GM19193 (cell line): Measurements from ENCODE around the gene MGAT1.
A peak's percentile ranks its signal among the peaks of the same experiment; 100 is the strongest.

Experiments used
- POLR2A ChIP-seq: IDR thresholded peaks from 4 replicates; pipeline ENCODE4 v1.6.1; 2011; ENCODE audit not compliant: insufficient read depth, insufficient read length; ENCODE audit errors: extremely low read depth

Gene MGAT1

DNA sequence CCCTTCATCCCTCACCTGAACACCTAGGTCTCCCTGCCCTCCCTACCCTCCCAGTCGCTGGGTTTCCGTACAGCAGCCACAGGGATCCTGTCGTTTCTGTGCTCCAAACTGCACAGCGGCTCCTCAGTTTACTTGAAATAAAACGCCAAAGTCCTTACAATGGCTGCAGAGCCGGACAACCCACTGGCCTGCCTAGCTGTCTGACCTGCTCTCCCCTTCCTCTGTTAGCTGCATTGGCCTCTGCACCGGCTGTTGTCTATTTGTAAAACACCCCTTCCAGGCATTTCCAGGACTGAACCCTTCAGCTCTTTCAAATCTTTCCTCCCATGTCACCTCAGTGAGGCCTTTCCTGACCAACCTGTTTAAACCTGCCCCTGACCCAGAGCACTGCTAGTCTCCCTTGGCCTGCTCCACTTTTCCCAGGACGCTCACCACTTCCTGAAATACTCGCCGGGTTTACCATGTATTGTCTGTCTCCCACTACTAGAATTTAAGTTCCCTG lies 9.1 kb upstream of the MGAT1 start:
- peak; percentile 21 for TF ChIP-seq POLR2A

- no peak for TF ChIP-seq POLR2A
Observed at GRCh38 chr5:180810959-180811622, 8.5 kb upstream of the MGAT1 start.

GRCh38 chr5:180810210-180810958 lies 7.8 kb upstream of the MGAT1 start:
- peak; percentile 93 for TF ChIP-seq POLR2A

DNA sequence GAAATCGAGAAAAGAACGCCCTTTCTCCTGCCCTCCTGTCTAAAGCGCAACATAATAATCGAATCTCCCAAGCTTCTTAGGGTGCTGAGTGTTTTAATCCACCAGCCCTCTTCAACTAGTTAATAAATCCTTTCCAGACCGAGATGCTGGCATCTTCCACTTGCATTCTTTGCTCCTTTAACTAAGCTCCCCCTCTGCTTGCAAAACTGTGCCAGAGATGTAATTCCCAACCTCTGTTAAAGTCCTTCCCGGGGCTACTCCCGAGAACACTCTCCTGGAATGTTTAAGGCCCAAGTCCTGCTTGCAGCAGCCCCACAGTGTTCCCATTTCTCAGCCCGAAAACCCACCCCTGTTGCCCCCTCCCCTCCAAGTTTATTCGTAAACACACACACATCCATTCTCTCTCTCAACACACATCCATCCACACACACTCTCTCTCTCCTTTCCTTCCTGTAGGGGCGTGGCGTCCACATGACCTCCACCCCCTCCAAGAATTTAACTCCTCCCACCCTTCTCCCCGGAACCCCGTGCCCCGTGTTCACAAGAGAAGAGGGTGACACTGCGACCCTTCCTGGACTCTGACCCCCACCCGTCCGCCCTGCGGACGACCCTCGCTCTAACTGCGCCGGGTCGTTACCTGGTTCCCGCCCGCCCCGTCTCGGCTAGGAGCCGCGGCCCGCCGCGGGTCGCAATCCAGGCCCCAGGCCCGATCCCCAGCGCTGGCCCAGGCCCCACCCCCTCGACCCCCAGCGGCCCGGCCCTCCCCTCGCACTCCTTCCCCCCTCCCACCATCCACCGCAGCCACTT lies 7.0 kb upstream of the MGAT1 start:
- peak; percentile 54 for TF ChIP-seq POLR2A

DNA sequence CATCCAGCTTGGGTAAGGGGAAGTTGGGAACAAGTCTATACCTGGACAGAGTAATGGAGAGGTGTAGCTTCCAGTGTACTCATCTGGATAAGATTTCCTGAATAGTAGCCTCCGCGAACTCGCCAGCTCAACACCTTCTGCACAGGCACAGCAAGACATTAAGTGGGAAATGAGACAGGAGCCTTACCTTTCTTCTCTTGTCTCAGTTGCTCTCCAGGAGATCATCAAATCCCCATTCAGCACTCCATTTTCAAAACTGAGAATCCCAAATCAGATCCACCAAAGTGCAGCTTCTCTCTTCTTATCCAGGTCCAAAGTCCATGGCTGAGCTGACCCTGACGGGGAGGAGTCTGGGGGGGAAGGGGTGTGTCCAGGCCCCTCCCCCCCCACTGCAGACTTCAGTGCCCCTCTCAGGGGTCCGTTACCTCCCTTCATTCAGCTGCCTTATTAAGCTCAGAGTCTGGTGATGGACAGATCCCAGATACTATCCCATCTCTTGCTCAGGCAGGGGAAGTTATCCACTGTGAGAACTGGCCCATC lies 5.9 kb upstream of the MGAT1 start:
- no peak for TF ChIP-seq POLR2A

- no peak for TF ChIP-seq POLR2A
Observed at GRCh38 chr5:180807654-180808414, 5.2 kb upstream of the MGAT1 start.

DNA sequence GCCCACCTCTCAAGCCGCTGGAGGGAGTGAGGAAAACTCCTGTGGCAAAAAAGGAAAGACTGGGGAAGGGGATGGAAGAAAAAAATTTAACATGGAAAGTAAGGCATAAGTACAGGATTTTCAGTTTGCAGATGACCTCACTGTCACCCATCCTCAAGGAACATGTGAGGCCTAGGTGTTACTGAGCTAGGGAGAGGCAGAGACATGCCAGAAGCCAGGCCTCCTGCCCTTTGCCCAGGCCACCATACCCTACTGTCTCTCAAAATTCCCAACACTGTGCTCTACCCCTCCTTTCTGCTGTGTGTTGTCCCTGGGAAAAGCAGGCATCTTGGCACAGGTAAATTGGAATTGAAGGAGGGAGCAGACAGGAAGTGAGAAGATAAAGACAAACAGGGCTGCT lies 4.4 kb upstream of the MGAT1 start:
- TF ChIP-seq POLR2A = no peak

- TF ChIP-seq POLR2A = no peak
Observed at GRCh38 chr5:180806351-180807011, 3.9 kb upstream of the MGAT1 start.

- TF ChIP-seq POLR2A = no peak
Observed at GRCh38 chr5:180804129-180804618, 1.6 kb upstream of the MGAT1 start.

DNA sequence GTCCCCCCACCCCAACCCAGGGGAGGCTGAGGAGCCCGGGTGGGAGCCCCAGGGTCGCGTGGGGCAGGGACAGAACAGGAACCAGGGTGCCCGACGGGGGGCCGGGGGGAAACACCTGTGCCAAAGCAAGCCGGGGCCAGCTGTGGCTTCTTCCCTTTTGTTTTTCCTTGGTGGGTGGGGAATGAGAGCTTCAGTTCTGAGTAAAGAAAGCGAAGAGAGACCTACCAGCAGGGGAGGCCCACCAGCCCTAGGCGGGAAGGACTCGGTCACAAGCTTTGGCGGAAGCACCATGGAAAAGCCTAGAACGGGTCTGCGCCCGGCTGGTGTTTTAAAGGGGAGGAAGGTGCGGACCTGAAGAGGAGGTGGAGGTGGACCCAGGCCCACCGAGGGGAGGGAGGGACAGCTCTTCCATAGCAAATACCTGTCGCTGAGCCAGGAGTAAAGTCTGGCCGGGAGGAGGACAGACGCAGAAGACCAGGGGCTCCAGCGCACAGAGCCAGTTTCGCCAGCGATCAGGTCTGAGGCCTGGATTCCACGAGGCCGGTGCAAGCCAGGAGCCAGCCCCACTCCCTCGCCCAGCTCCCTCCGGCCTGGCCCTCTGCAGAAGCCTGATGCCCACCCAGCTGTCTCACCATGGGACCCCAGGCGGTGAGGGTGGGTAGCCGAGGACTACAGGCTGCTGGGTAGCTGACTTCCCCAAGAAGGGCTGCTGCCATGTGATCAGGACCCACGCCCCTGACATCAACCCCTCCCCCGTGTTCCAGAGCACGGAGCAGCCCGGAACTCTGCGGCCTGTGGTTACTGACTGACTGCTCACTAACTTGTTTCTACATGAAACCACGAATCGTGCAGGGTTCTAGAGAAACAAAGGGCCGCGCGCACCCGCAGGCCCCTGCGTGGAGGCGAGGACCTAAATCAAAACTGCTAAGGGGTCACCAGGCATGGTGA lies 849 bp upstream of the MGAT1 start:
- peak; percentile 69 for TF ChIP-seq POLR2A

DNA sequence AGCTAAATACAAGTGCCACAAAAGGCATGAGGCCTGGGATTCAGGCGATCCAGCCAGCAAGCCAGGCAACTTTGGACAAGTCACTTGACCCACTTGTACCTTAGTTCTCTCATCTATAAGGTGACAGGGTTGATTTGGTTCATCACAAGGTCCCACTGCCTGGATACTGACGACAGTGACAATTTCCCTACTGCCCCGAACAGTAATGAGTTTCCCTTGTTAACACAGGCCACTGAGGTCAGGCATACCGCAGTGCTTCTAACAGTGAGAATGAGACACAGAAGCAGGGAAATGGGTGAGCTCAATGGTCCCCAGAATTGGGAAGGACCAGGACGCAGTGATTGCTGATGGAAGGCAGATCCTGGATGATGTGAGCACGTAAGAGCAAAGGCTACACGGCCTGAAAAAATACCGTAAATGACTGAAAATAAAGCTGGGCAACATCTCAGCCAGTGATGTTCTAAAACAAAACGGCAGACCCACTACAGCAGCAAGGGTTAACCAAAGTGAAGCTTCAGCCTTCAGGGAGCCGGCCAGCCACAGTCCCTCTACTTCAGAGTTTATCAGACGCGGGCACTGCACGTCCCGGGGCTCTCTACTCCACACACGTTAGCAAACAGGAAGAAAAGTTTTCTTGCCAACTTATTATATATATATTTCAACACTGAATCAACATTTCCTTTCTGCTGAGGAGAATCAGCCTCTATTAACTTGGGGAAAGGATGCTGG lies 846 bp downstream of the MGAT1 start:
- no peak for TF ChIP-seq POLR2A
